HG03342 (cell line): ENCODE results near the gene RASSF7.

ENCODE experiments used
- ATAC-seq: cut with Tn5 transposase; IDR thresholded peaks from one replicate; pipeline ENCODE4 v1.9.1; 2021; ENCODE audit warnings: mild to moderate bottlenecking, moderate library complexity; ENCODE audit not compliant: unreplicated experiment

The RASSF7 gene

DNA sequence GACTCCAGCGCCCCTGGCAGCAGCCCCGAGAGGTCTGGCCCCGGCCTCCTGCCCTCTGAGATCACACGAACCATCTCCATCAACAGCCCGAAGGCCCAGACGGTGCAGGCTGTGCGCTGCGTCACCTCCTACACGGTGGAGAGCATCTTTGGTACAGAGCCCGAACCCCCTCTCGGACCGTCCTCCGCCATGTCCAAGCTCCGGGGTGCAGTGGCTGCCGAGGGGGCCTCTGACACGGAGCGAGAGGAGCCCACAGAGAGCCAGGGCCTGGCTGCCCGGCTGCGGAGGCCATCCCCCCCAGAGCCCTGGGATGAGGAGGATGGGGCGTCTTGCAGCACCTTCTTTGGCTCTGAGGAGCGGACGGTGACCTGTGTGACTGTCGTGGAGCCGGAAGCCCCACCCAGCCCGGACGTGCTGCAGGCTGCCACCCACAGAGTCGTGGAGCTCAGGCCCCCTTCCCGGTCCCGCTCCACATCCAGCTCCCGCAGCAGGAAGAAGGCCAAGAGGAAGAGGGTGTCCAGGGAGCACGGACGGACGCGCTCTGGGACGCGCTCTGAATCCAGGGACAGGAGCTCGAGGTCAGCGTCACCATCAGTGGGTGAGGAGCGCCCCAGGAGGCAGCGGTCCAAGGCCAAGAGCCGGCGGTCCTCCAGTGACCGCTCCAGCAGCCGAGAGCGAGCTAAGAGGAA, 47.3 kb downstream of the RASSF7 start:
- no peak for ATAC-seq

DNA sequence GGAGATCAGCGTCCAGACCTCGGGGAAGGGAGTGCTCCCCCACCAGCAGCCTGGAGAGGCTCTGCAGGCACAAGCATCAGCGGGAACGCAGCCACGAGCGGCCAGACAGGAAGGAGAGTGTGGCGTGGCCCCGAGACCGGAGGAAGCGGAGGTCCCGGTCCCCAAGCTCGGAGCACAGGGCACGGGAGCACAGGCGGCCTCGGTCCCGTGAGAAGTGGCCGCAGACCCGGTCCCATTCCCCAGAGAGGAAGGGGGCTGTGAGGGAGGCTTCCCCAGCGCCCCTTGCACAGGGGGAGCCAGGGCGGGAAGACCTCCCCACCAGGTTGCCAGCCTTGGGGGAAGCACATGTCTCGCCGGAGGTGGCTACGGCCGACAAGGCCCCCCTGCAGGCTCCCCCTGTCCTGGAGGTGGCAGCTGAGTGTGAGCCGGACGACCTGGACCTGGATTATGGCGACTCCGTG, 48.1 kb downstream of the RASSF7 start:
- ATAC-seq = no peak

DNA sequence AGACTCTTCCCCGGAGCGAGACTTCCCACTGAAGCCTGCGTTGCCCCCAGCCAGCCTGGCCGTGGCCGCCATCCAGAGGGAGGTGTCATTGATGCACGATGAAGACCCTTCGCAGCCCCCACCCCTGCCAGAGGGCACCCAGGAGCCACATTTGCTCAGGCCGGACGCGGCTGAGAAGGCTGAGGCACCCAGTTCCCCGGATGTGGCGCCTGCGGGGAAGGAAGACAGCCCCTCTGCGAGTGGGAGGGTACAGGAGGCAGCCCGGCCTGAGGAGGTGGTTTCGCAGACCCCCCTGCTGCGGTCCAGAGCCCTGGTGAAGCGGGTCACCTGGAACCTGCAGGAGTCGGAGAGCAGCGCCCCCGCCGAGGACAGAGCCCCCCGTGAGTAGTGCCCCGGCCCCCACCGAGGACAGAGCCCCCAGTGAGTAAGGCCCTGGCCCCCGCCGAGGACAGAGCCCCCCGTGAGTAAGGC, 48.6 kb downstream of the RASSF7 start:
- ATAC-seq = no peak

GRCh38 chr11:610146-610801, 49.5 kb downstream of the RASSF7 start:
- no peak for ATAC-seq

- no peak for ATAC-seq
Observed at GRCh38 chr11:611001-611996, 50.5 kb downstream of the RASSF7 start.

DNA sequence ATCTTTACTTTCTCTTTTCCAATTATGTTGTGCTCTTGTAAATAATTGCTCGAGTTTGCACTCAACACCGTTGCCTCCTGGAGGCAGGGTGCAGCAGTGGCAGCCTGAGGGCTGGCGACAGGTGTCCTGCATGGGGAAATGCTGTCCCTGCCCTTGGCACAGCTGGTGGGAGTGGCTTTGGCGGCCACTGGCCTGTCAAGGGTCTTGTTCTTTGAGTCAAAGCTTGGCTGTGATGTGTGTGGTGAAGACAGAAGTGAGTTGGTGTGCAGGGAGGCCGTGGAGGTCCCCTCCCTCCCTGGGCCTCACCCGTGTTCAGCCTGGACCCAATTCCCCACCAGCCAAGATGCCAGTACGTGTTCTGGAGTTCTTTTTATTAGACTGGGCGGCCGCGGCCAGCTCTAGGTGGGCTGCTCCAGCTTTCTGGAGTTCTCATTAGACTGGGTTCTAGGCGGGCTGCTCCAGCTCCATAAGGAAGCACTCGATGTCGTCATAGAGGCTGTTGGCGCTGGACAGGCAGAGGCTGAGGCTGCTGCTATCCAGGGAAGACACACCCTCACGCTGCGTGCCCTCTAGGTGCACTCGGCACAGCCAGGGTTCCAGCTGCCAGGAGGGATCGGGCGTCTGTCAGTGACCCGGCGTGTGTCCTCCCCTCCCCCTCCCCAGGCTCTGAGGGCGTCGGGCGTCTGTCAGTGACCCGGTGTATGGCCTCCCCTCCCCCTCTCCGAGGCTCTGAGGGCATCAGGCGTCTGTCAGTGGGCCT, 51.6 kb downstream of the RASSF7 start:
- ATAC-seq = no peak

GRCh38 chr11:612961-613300, 52.2 kb downstream of the RASSF7 start:
- ATAC-seq = no peak

- no peak for ATAC-seq
Observed at GRCh38 chr11:613369-613968, 52.7 kb downstream of the RASSF7 start.
